T47D (cell line): ENCODE results near the gene CERS1.
"Not testable (repeated sequence)": the region's sequence is repeated elsewhere in the genome, so short reads cannot be mapped to it uniquely, and the experiment has no call there.

Experiments used
- DNase-seq, 2 experiments: peaks; one replicate each; pipeline versions ENCODE4 v3.0.0 to v3.0.0-alpha.2; 2011 to 2012; ENCODE audit warnings: low read depth in 1 of 2, low spot score in 1 of 2
- JUND ChIP-seq: IDR thresholded peaks from 2 replicates; pipeline ENCODE4 v1.6.1; 2012; ENCODE audit warnings: low read depth
- in situ Hi-C: cut with HindIII; loops from 2 replicates; pipeline ENCODE4 v1.10.0; 2016; ENCODE audit warnings: low sequenced_read_pairs, low pct_unique_long_range_greater_than_20kb

The CERS1 gene

GRCh38 chr19:18929311-18929710 lies 33.4 kb upstream of the CERS1 start:
- DNase-seq: no peak
- TF ChIP-seq JUND: no peak
- in situ Hi-C loops: no loop called here

GRCh38 chr19:18928018-18928805 lies 32.3 kb upstream of the CERS1 start:
- in situ Hi-C loops: no loop called here
- DNase-seq: no peak
- TF ChIP-seq JUND: no peak

- in situ Hi-C loops: no loop called here
- DNase-seq: no peak
- no peak for TF ChIP-seq JUND
These were observed 28.8 kb upstream of the CERS1 start for GRCh38 chr19:18924684-18925213.

DNA sequence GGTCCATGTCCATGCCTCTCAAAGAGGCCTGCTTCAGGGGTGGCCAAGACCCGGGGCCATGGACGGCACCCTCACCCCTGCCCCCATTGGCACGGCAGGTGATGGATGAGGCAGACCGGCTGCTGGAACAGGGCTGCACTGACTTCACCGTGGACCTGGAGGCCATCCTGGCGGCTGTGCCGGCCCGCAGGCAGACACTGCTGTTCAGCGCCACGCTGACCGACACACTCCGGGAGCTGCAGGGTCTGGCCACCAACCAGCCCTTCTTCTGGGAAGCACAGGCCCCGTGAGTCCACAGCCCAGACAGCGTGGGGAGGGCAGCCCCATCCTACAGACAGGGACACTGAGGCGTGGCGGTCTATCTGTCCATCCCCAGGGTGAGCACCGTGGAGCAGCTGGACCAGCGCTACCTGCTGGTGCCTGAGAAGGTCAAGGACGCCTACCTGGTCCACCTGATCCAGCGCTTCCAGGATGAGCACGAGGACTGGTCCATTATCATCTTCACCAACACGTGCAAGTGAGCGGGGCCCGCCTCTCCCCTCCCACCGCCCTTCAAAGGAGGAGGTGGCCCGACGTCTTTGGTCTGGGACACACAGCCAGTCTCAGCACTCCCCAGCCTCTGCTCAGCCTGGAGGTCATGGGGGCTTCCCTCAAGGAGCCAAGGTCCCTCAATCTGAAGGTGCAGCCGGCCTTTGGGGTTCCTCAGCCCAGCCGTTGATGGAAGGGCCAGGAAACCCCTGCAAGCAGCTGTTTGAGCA lies 26.4 kb upstream of the CERS1 start:
- TF ChIP-seq JUND: no peak
- in situ Hi-C loops: no loop called here
- DNase-seq: no peak

GRCh38 chr19:18921593-18921992 lies 25.6 kb upstream of the CERS1 start:
- no peak for DNase-seq
- in situ Hi-C loops: no loop called here
- no peak for TF ChIP-seq JUND

GRCh38 chr19:18920400-18920799 lies 24.4 kb upstream of the CERS1 start:
- no peak for TF ChIP-seq JUND
- no peak for DNase-seq
- in situ Hi-C loops: no loop called here

DNA sequence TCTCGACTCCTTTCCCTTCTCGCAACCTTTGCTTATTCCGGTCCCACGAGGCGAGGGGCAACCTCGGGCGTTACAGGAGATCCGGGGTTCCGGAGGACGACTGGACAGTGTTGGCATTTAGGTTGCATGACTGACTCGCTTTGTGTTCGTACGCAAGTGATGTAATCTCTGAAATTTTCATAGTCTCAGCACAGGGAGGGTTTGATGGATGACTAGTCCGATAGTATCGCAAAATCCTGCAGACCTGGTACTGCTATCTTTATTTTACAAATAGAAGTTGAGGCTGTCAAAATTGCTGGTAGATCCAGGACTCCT lies 23.9 kb upstream of the CERS1 start:
- TF ChIP-seq JUND: no peak
- no peak for DNase-seq
- in situ Hi-C loops: no loop called here

DNA sequence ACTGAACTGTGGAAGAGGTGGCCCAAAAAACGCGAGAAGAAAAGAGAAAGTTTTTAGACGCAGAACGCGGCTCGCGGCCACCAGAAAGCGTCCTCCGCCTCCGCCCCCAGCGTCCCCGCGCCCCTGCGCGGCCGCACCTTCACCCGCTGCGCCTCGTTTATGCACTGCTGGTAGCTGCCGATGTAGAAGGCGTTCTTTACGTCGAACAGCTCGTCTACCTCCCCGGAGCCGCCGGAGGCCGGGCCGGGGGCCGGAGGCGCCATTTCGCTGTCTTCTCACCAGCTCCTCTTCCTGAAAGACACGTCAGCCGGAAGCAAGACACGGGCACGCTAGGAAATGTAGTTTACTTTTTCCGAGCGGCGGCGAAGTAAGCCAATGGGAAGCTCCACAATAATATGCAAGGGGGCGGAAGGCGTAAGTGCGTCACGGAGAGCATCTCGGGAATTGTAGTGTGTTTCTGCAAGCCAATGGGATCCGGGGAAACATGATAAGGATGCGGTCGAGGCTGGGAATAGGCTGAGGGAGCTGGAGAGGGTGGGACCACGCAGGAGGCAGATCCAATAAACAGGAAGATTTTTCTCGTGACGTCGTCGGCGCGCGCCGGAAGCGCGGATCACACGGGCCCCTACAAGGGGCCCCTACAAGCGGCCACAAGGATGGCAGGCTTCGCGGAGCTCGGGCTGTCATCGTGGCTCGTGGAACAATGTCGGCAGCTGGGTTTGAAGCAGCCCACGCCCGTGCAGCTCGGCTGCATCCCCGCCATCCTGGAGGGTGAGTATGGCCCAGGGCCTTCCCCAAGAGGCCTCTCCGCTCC lies 23.3 kb upstream of the CERS1 start, which contains the start of the genes COPE and DDX49:
COPE (minus strand) TSS at position 302 of the 814 bp plus-strand sequence; CDS start at position 263, 39 bp downstream.
DDX49 (plus strand) TSS at position 630 of the 814 bp plus-strand sequence; CDS start at position 657, 27 bp downstream.
- in situ Hi-C loops: no loop called here
- DNase-seq: peak; percentile 98 to 99
- no peak for TF ChIP-seq JUND

DNA sequence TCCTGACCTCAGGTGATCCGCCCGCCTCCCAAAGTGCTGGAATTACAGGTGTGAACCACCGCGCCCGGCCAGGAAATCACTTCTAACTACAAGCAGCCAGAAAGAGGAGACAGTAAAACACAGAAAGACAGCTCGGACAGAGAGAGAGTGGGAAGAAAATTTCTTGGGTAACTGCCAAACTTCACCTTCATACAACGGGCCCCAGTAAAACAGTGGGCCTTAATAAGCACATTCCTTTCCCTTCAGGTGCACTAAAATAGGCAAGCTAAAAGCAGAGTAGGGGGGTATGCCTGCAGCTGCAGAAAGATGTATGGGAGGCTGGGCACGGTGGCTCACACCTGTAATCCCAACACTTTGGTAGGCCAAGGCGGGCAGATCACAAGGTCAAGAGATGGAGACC lies 21.6 kb upstream of the CERS1 start:
- in situ Hi-C loops: not testable (repeated sequence)

GRCh38 chr19:18915639-18916038 lies 19.7 kb upstream of the CERS1 start:
- in situ Hi-C loops: no loop called here
- no peak for TF ChIP-seq JUND
- peak in 1 of 2 experiments; percentile 68 for DNase-seq

More for the DNA sequence above, 21.6 kb upstream of the CERS1 start:
- not testable (repeated sequence) for DNase-seq

DNA sequence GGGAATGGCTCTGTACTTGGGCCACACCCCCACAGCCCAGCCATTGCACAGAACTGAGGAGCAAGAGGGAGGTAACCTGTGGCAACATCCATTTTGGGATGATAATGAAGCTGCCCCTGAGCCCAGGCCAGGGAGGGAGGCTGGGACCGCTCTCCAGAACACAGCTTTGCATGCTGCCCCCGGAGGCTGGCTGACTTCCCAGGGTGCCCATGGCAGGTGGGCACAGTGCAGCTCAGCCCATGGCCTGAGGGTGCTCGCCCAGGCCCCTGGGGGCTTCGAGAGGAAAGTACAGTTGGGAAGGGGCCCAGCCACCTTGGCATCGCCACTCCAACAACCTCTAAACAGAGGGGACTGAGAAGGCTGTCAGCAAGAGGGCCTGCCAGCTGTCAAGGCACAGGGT lies 17.5 kb upstream of the CERS1 start:
- no peak for DNase-seq
- no peak for TF ChIP-seq JUND
- in situ Hi-C loops: no loop called here

DNA sequence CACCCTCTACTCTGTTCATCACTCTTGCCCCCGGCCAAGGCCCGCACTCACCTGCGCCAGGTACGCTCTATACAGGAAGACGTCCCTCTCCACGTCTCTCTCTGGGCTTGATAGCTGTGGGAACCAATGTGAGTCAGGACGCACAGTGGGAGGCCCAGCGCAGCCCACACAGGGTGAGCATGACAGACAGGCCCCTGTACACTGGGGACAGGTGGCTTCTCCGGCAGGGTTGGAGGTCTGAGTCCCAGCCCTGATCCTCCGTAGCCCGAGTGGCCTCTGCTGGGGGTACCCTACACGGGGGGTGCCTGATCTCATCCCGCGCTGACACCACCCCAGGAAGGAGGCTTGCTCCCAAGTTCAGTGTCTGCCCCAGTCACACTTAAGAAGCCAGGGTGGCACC lies 17.0 kb upstream of the CERS1 start:
- TF ChIP-seq JUND: no peak
- no peak for DNase-seq
- in situ Hi-C loops: no loop called here
